ENCODE data around the gene ADD3.

The ADD3 gene

DNA sequence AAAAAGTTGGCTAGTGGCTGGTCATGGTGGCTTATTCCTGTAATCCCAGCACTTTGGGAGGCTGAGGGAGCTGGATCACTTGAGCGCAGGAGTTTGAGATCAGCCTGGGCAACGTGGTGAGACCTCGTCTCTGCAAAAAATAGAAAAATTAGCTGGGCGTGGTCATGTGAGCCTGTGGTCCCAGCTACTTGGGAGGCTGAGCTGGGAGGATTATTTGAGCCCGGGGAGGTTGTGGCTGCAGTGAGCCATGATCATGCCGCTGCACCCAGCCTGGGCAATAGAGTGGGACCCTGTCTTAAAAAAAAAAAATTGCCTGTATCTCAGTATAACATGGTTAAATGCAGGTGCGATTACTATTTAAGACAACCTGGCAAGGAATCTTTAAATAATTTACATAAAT is 61.0 kb downstream of the ADD3 start:
- Histone ChIP-seq H2AFZ (ENCODE audit: low read length) (no peak overlapping the region), H3F3A (ENCODE audit: insufficient read depth, low read length) (peaks cover 5% of the 10 kb centered on the region; the same call in 1 of the 2 replicates), H3K9me2 (ENCODE audit: low read depth, low read length) (no peaks in the 10 kb centered on the region), H3K9me3 (ENCODE audit: low read length) (no peaks in the 10 kb centered on the region), H3K4me1 (ENCODE audit: insufficient read depth, low read length, severe bottlenecking) (peaks cover 60% of the 10 kb centered on the region), H4K20me1 (ENCODE audit: insufficient read depth, low read length) (no peaks in the 10 kb centered on the region), H3K27me3 (ENCODE audit: insufficient read depth, low read length) (no peaks in the 10 kb centered on the region), H3K9ac (ENCODE audit: low read length) (no peak overlapping the region), H3K4me2 (ENCODE audit: low read length) (peak overlapping the region; percentile 60; the same call in 1 of the 2 replicates), H3K79me2 (ENCODE audit: insufficient read depth, low read length) (peaks cover 37% of the 10 kb centered on the region), H3K36me3 (ENCODE audit: insufficient read depth, low read length) (no peaks in the 10 kb centered on the region), H3K4me3 (ENCODE audit: low read depth, low read length, poor library complexity, severe bottlenecking) (no peak overlapping the region), H3K27ac (ENCODE audit: low read depth, low read length, poor library complexity, severe bottlenecking) (peak overlapping the region; percentile 63)
- TF ChIP-seq, protein P1, sequence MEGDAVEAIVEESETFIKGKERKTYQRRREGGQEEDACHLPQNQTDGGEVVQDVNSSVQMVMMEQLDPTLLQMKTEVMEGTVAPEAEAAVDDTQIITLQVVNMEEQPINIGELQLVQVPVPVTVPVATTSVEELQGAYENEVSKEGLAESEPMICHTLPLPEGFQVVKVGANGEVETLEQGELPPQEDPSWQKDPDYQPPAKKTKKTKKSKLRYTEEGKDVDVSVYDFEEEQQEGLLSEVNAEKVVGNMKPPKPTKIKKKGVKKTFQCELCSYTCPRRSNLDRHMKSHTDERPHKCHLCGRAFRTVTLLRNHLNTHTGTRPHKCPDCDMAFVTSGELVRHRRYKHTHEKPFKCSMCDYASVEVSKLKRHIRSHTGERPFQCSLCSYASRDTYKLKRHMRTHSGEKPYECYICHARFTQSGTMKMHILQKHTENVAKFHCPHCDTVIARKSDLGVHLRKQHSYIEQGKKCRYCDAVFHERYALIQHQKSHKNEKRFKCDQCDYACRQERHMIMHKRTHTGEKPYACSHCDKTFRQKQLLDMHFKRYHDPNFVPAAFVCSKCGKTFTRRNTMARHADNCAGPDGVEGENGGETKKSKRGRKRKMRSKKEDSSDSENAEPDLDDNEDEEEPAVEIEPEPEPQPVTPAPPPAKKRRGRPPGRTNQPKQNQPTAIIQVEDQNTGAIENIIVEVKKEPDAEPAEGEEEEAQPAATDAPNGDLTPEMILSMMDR (IDR thresholded peaks at IDR 0.05; ENCODE audit: low read length): no peak
- TF ChIP-seq EZH2 (IDR thresholded peaks at IDR 0.05; ENCODE audit: borderline replicate concordance, low read length): no peak

DNA sequence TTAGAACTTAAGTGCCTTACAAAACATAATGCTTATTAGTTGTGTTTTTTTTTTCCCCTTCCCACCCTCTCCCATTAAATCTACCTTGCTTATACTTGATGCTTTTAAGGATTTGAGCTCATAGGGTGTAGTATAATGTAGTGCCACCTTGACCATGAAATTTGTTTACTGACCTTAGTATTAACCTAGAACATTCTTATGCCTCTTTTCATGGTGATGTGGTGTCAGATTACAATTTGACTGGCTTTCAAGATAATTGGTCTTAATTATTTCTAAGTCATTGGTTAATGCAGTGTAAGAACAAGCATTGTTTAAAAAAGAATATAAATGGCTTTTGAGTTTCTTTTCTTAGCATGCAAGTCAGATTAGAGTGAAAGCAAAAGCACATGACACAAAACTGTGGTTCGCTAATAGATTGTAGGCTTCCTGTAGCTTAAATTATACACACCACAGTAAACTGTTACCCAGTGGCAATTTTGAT is 61.8 kb downstream of the ADD3 start:
- peaks cover 32% of the 10 kb centered on the region for H3K79me2 ChIP-seq (ENCODE audit: insufficient read depth, low read length)
- no peaks in the 10 kb centered on the region for H3K27me3 ChIP-seq (ENCODE audit: insufficient read depth, low read length)
- peak overlapping the region; percentile 29 for H3K4me3 ChIP-seq (ENCODE audit: low read depth, low read length, poor library complexity, severe bottlenecking)
- no peaks in the 10 kb centered on the region for H3K9me3 ChIP-seq (ENCODE audit: low read length)
- peak overlapping the region; percentile 63 for H3K27ac ChIP-seq (ENCODE audit: low read depth, low read length, poor library complexity, severe bottlenecking)
- no peaks in the 10 kb centered on the region for H3K9me2 ChIP-seq (ENCODE audit: low read depth, low read length)
- peaks cover 68% of the 10 kb centered on the region for H3K4me1 ChIP-seq (ENCODE audit: insufficient read depth, low read length, severe bottlenecking)
- peaks cover 5% of the 10 kb centered on the region; the same call in 1 of the 2 replicates for H3F3A ChIP-seq (ENCODE audit: insufficient read depth, low read length)
- no peaks in the 10 kb centered on the region for H3K36me3 ChIP-seq (ENCODE audit: insufficient read depth, low read length)
- no peaks in the 10 kb centered on the region for H4K20me1 ChIP-seq (ENCODE audit: insufficient read depth, low read length)
- TF ChIP-seq, protein P1 (IDR thresholded peaks at IDR 0.05; ENCODE audit: low read length): no peak
- no peak for TF ChIP-seq EZH2 (IDR thresholded peaks at IDR 0.05; ENCODE audit: borderline replicate concordance, low read length)
- H2AFZ ChIP-seq (ENCODE audit: low read length): no peak overlapping the region
- H3K9ac ChIP-seq (ENCODE audit: low read length): peak overlapping the region; percentile 24
- H3K4me2 ChIP-seq (ENCODE audit: low read length): peak overlapping the region; percentile 67

DNA sequence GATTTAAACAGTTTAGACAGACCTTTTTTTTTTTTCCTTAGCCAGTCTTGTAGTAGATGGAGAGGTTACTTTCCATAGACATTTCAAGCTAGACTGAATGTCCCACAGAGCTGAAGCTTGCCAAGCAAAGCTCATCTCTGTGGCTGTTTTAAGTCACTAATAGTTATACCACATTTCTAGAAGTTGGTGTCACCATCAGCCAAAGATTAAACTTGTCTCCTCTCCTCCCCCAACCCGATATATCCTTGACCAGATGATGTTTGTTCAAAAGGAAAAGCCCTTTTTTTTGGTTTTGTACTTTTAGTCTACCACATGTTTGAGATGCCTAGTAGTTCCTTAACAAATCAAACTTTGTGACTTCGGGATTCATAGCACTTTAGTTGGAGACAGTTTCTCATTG is 66.1 kb downstream of the ADD3 start:
- no peaks in the 10 kb centered on the region for H4K20me1 ChIP-seq (ENCODE audit: insufficient read depth, low read length)
- H3K4me2 ChIP-seq (ENCODE audit: low read length): peak overlapping the region; percentile 11; the same call in 1 of the 2 replicates
- H3K9ac ChIP-seq (ENCODE audit: low read length): no peak overlapping the region
- H2AFZ ChIP-seq (ENCODE audit: low read length): no peak overlapping the region
- H3K27me3 ChIP-seq (ENCODE audit: insufficient read depth, low read length): no peaks in the 10 kb centered on the region
- no peak for TF ChIP-seq EZH2 (IDR thresholded peaks at IDR 0.05; ENCODE audit: borderline replicate concordance, low read length)
- TF ChIP-seq, protein P1 (IDR thresholded peaks at IDR 0.05; ENCODE audit: low read length): no peak
- peak overlapping the region; percentile 28 for H3K27ac ChIP-seq (ENCODE audit: low read depth, low read length, poor library complexity, severe bottlenecking)
- peaks cover 5% of the 10 kb centered on the region; the same call in 1 of the 2 replicates for H3F3A ChIP-seq (ENCODE audit: insufficient read depth, low read length)
- peaks cover 76% of the 10 kb centered on the region for H3K4me1 ChIP-seq (ENCODE audit: insufficient read depth, low read length, severe bottlenecking)
- H3K9me3 ChIP-seq (ENCODE audit: low read length): no peaks in the 10 kb centered on the region
- H3K9me2 ChIP-seq (ENCODE audit: low read depth, low read length): no peaks in the 10 kb centered on the region
- H3K79me2 ChIP-seq (ENCODE audit: insufficient read depth, low read length): peaks cover 65% of the 10 kb centered on the region
- no peaks in the 10 kb centered on the region for H3K36me3 ChIP-seq (ENCODE audit: insufficient read depth, low read length)
- no peak overlapping the region for H3K4me3 ChIP-seq (ENCODE audit: low read depth, low read length, poor library complexity, severe bottlenecking)
